CD4-positive, alpha-beta T cell treated with Interleukin-15 for 4 hours (primary cell): ENCODE results near the gene DDX25.

Experiments
- DNase-seq: peaks from one replicate; pipeline ENCODE4 v3.0.0-alpha.2; 2020; ENCODE audit warnings: low spot score

Gene DDX25

GRCh38 chr11:125978181-125978716 lies 73.9 kb downstream of the DDX25 start:
- no peak for DNase-seq
